Ovary (tissue), 9 donors: ENCODE data around the gene ACSM2B. TPM values are rescaled to one million over a fixed set of nuclear protein-coding genes. Genes with fewer than 3 reads are reported as not detected.

Experiments
- DNase-seq, 5 donors: peaks; one replicate each; pipeline ENCODE4 v3.0.0-alpha.2; 2019 to 2020
- H3K27ac ChIP-seq, 2 donors: fragments of 200-600 bp; one replicate each; pipeline versions ENCODE4 v1.5.1 to v1.8.0; 2019 to 2022
- H3K27me3 ChIP-seq: fragments of 200-600 bp; one replicate; pipeline ENCODE4 v1.8.0; 2022
- H3K36me3 ChIP-seq: fragments of 200-600 bp; sonication (generic); one replicate; pipeline ENCODE4 v1.5.1; 2019
- H3K4me1 ChIP-seq: one replicate; pipeline ENCODE4 v1.8.1; 2013; ENCODE audit warnings: mild to moderate bottlenecking, moderate library complexity; ENCODE audit not compliant: insufficient read depth
- H3K4me3 ChIP-seq: fragments of 200-600 bp; sonication (generic); one replicate; pipeline ENCODE4 v1.5.1; 2017
- H3K9me3 ChIP-seq, 2 donors: fragments of 200-600 bp in 1 of 2; sonication (generic) in 1 of 2; one replicate each; pipeline versions ENCODE4 v1.5.1 to v1.8.1; 2013 to 2019; ENCODE audit warnings: mild to moderate bottlenecking in 1 of 2, moderate library complexity in 1 of 2
- CTCF ChIP-seq, 3 donors: fragments of 450-650 bp in 2 of 3; fragments of 200-600 bp in 1 of 3; IDR thresholded peaks; one replicate each; pipeline versions ENCODE4 v1.5.1 to v1.8.0; 2016 to 2022; ENCODE audit warnings: antibody characterized with exemption in 3 of 3, mild to moderate bottlenecking in 1 of 3
- EP300 ChIP-seq: sonication (generic); formaldehyde crosslinking; IDR thresholded peaks from one replicate; pipeline ENCODE4 v1.6.1; 2017; ENCODE audit warnings: antibody characterized with exemption
- POLR2A ChIP-seq: fragments of 450-650 bp; IDR thresholded peaks from one replicate; pipeline ENCODE4 v1.6.1; 2017; ENCODE audit warnings: antibody characterized with exemption, mild to moderate bottlenecking, moderate library complexity
- whole genome bisulfite sequencing, 3 donors: extraction: QIAGEN DNeasy Blood & Tissue Kit in 1 of 3; methylation state at CpG; one replicate each; pipeline versions ENCODE4 v1.1.5 to v1.1.7; 2013 to 2017; 5-methylcytosine and 5-hydroxymethylcytosine counted together
- intact Hi-C, 4 donors: fragments of 100-400 bp; cut with DNase I; formaldehyde crosslinking; loops; one replicate each; pipeline versions ENCODE4 v1.11.0 to v1.15.1; 2022 to 2023
- polyA plus RNA-seq, 2 donors: library from polyadenylated mRNA; stranded (reverse); fragments of 200-250 nt in 1 of 2; fragments of 350-450 nt in 1 of 2; fragmentation: Illumina TruSeq in 1 of 2; extraction: RNeasy Lipid Tissue Mini Kit (QIAGEN cat#74804) in 1 of 2; gene quantifications; one replicate each; pipeline ENCODE4 v1.2.3, GENCODE V29; 2013 to 2014
- total RNA-seq, 7 donors: library from RNA; depleted of rRNA in 2 of 7; stranded (reverse); fragments of >200 nt in 2 of 7; fragmentation: NEBNext Ultra II Directional in 3 of 7; extraction: Animal tissue kit (Norgen Biotek cat#: 25700) in 3 of 7; gene quantifications; one replicate each; pipeline versions ENCODE4 v1.1.0 to v1.2.4, GENCODE V29; 2016 to 2023
- donor health status: DM: no; HTN: no; CAD: no; lungs with moderate emphysema.
- donor health status: DM: no; HTN: no; CAD: no.
- donor health status: Bipolar disorder and iron deficiency.
- donor health status: DM: yes; HTN: yes; CAD: no.
- donor health status: DM: no; HTN: no; CAD: no.
- donor health status: DM: yes; HTN: yes; CAD: no.

The ACSM2B gene
- total and polyA plus RNA-seq, 9 donors = 0.08 to 0.95 (median 0.33) TPM; not detected in 4

GRCh38 chr16:20613481-20614185 is 37.5 kb upstream of the ACSM2B start:
- Histone ChIP-seq H3K27me3 (no peaks in the 10 kb centered on the region), H3K4me3 (no peak overlapping the region), H3K36me3 (no peaks in the 10 kb centered on the region), H3K9me3 (no peaks in the 10 kb centered on the region), H3K4me1 (peaks cover 12% of the 10 kb centered on the region), H3K27ac (no peak overlapping the region)
- no peak for TF ChIP-seq EP300
- TF ChIP-seq POLR2A = no peak
- no peak for TF ChIP-seq CTCF (IDR thresholded peaks at IDR 0.05)
- intact Hi-C loops = no loop called here
- WGBS, 3 donors = 75 to 97% (median 83%) methylated on average over 7 of the region's 7 CpGs
- no peak for DNase-seq

GRCh38 chr16:20612551-20613480 is 36.6 kb upstream of the ACSM2B start:
- TF ChIP-seq EP300 (no peak), POLR2A (no peak), CTCF (IDR thresholded peaks at IDR 0.05) (no peak)
- Histone ChIP-seq H3K9me3 (no peaks in the 10 kb centered on the region), H3K4me3 (no peak overlapping the region), H3K27me3 (no peaks in the 10 kb centered on the region), H3K36me3 (no peaks in the 10 kb centered on the region), H3K4me1 (peaks cover 12% of the 10 kb centered on the region), H3K27ac (no peak overlapping the region)
- intact Hi-C loops = no loop called here
- peak in 4 of 5 donors; percentile 27 to 47 (median 40) for DNase-seq
- WGBS, 3 donors = 66 to 74% (median 72%) methylated on average over 9 of the region's 9 CpGs

GRCh38 chr16:20611975-20612481 is 35.9 kb upstream of the ACSM2B start:
- Histone ChIP-seq H3K9me3 (no peaks in the 10 kb centered on the region), H3K36me3 (no peaks in the 10 kb centered on the region), H3K27me3 (no peaks in the 10 kb centered on the region), H3K4me3 (no peak overlapping the region), H3K4me1 (peaks cover 12% of the 10 kb centered on the region), H3K27ac (no peak overlapping the region)
- WGBS, 3 donors = 27 to 38% (median 37%) methylated on average over 5 of the region's 5 CpGs
- DNase-seq = peak; percentile 57 to 80 (median 69)
- intact Hi-C loops = no loop called here
- TF ChIP-seq CTCF (IDR thresholded peaks at IDR 0.05) = no peak
- no peak for TF ChIP-seq EP300
- TF ChIP-seq POLR2A = no peak

GRCh38 chr16:20611350-20611902 is 35.3 kb upstream of the ACSM2B start:
- intact Hi-C loops = no loop called here
- Histone ChIP-seq H3K9me3 (no peaks in the 10 kb centered on the region), H3K36me3 (no peaks in the 10 kb centered on the region), H3K27me3 (no peaks in the 10 kb centered on the region), H3K27ac (no peak overlapping the region), H3K4me3 (no peak overlapping the region), H3K4me1 (peaks cover 12% of the 10 kb centered on the region)
- no peak for DNase-seq
- WGBS, 3 donors = 42 to 65% (median 57%) methylated on average over 2 of the region's 2 CpGs
- TF ChIP-seq CTCF (IDR thresholded peaks at IDR 0.05) (no peak), EP300 (no peak), POLR2A (no peak)
